ENCODE data around the gene PLPP1.

Gene PLPP1

DNA sequence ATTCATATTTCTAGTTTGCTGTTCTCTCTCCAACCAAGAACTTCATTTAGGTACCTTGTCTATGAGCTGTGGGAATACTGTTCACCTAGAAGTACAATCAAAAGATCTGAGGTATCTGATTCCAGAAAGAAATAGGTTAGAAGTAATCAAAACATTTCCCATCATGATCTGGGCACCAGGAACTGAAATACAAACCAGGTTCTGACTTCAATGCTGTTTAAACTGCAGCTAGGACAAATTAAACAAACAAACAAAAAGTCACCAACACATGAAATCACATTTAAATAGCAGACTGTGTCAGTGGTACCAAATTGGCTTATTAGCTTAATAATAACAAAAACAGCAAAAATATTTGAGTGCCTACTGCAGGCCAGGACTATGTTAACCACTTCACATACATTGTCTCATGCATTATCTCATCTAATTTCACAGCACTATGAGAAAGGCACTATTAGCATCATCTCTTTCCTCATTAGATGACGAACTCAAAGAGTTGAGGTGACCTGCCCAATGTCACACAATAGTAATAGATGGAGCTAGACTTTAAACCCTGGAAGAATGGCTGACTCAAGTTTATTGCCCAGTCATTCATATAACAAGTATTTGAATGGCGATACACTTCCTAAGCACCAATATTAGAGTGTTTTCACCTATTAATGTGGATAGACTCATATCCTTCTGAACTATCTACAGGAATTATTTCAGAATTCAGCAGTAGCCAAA is 14.5 kb downstream of the PLPP1 start:
- Histone ChIP-seq H3K27me3 (no peaks in the 10 kb centered on the region), H3K4me3 (ENCODE audit: low read depth, low read length) (no peak overlapping the region), H3K36me3 (no peaks in the 10 kb centered on the region), H3K9me3 (no peaks in the 10 kb centered on the region), H3K4me1 (no peaks in the 10 kb centered on the region)
- TF ChIP-seq, protein P1, sequence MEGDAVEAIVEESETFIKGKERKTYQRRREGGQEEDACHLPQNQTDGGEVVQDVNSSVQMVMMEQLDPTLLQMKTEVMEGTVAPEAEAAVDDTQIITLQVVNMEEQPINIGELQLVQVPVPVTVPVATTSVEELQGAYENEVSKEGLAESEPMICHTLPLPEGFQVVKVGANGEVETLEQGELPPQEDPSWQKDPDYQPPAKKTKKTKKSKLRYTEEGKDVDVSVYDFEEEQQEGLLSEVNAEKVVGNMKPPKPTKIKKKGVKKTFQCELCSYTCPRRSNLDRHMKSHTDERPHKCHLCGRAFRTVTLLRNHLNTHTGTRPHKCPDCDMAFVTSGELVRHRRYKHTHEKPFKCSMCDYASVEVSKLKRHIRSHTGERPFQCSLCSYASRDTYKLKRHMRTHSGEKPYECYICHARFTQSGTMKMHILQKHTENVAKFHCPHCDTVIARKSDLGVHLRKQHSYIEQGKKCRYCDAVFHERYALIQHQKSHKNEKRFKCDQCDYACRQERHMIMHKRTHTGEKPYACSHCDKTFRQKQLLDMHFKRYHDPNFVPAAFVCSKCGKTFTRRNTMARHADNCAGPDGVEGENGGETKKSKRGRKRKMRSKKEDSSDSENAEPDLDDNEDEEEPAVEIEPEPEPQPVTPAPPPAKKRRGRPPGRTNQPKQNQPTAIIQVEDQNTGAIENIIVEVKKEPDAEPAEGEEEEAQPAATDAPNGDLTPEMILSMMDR (IDR thresholded peaks at IDR 0.05; ENCODE audit: low read depth, low read length), result no peak
- DNase-seq, result no peak

DNA sequence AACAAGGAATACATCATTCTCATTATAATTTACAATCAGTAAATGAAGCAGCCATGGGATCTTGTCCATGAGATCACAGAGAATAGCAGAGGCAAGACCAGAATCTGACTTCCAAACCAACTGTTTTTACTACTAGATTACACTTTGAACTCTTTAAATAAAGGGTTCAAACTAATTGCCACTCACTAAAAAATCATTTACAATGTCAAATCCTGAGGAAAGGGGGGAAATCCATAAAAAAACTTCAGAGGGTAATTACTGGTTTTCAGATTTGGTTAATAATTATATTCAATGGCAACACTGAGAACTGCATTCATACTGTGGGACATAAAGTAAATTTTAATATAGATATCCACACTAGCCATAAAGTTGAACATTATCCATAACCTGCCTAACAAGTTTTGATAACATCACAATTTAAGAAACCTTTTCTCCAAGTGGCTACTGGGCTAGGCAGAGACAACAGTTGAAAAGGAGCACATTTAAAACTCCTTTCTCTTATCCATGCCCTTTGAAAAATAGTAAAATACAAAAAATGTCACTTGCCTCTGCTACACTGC is 15.9 kb downstream of the PLPP1 start:
- no peaks in the 10 kb centered on the region; the same call in 1 of the 2 replicates for H3K27me3 ChIP-seq
- H3K4me1 ChIP-seq, result no peaks in the 10 kb centered on the region
- no peak for DNase-seq
- H3K4me3 ChIP-seq (ENCODE audit: low read depth, low read length), result no peak overlapping the region
- TF ChIP-seq, protein P1 (IDR thresholded peaks at IDR 0.05; ENCODE audit: low read depth, low read length), result no peak
- no peaks in the 10 kb centered on the region for H3K9me3 ChIP-seq
- H3K36me3 ChIP-seq, result no peaks in the 10 kb centered on the region

DNA sequence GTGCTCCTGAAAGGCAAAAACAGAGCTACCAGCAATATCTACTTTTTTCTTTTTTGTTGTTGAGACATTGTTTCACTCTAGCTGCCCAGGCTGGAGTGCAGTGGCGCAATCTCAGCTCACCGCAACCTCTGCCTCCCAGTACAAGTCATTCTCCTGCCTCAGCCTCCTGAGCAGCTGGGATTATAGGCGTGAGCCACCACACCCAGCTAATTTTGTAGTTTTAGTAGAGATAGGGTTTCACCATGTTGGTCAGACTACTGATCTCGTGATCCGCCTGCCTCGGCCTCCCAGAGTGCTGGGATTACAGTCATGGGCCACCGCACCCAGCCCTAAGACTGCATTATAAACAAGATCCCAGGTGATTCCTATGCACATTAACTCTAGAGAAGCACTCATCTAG is 17.0 kb downstream of the PLPP1 start:
- Histone ChIP-seq H3K4me3 (ENCODE audit: low read depth, low read length) (no peak overlapping the region), H3K9me3 (no peaks in the 10 kb centered on the region), H3K36me3 (no peaks in the 10 kb centered on the region), H3K4me1 (no peaks in the 10 kb centered on the region), H3K27me3 (no peaks in the 10 kb centered on the region; the same call in 1 of the 2 replicates)
- no peak for DNase-seq
- TF ChIP-seq, protein P1 (IDR thresholded peaks at IDR 0.05; ENCODE audit: low read depth, low read length), result no peak

DNA sequence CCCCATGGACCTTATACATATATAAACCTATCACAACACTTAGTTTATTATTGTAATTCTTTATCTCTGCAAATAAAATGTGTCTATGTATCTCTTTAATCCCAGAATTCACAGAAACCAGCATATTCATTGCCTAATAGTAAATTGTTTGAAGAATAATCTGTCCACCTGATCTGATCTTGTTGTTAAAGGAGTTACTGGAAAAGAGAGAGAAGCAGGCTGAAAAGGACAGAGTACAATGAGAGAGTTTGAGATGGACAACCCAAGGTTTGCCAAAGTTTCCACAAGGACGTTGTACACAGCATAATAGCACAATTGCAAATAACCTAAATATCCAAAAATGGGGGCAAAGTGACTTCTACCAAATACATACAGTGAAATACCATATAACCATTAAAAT is 23.8 kb downstream of the PLPP1 start:
- no peak for DNase-seq
- no peaks in the 10 kb centered on the region for H3K9me3 ChIP-seq
- no peaks in the 10 kb centered on the region for H3K36me3 ChIP-seq
- TF ChIP-seq, protein P1 (IDR thresholded peaks at IDR 0.05; ENCODE audit: low read depth, low read length), result no peak
- no peak overlapping the region for H3K4me3 ChIP-seq (ENCODE audit: low read depth, low read length)
- no peaks in the 10 kb centered on the region for H3K4me1 ChIP-seq
- no peaks in the 10 kb centered on the region; the same call in 1 of the 2 replicates for H3K27me3 ChIP-seq

DNA sequence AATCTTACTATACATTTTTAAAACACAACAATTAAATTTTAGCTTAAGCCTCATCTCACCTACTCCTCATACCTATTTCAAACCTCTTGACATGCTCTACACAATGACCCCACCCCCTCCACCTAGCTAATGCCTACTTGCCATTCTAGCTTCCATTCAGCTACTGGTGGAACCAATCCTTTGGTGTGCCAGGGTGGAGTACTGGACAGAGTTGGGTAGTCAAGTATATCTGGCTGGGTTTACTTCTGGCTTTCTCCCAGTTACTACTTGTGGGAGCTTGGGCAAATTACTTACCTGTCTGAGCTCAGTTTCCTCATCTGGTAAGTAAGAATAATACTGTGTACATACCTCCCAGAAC is 24.3 kb downstream of the PLPP1 start:
- no peaks in the 10 kb centered on the region for H3K4me1 ChIP-seq
- no peaks in the 10 kb centered on the region for H3K36me3 ChIP-seq
- no peak for DNase-seq
- no peak overlapping the region for H3K4me3 ChIP-seq (ENCODE audit: low read depth, low read length)
- no peaks in the 10 kb centered on the region for H3K9me3 ChIP-seq
- H3K27me3 ChIP-seq, result no peaks in the 10 kb centered on the region; the same call in 1 of the 2 replicates
- TF ChIP-seq, protein P1 (IDR thresholded peaks at IDR 0.05; ENCODE audit: low read depth, low read length), result no peak

DNA sequence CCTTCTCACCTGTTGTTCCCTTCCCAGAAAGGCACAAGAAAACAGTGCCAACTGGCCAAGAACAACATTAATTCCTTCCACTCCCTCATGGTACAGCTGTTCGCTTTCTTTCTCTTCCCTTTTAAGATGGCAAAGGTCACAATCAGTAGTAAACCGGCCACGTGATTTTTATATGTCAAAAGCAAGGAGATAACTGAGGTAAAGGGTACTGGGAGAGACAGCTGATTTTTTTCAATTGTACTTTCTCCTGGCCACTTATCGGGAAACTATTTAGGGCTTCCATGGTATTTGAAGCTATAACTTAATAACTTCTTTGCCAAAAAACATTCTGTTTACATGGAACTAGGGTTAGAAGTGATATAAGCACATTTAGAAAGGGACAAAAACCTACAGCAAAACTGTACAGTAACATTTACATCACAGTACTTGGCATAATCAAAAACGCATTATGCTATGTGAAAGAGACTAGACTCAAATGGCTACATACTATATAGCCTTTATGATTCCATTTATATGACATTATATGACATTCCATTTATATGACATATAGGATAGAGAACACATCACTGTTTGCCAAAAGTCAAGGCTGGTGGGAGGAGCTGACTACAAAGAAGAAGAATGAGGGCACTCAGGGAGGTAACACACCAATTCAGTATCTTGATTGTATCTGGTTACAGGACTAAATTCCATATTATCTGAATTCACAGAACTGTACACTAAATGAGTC is 24.8 kb downstream of the PLPP1 start:
- no peak overlapping the region for H3K4me3 ChIP-seq (ENCODE audit: low read depth, low read length)
- H3K27me3 ChIP-seq, result no peaks in the 10 kb centered on the region
- no peaks in the 10 kb centered on the region for H3K4me1 ChIP-seq
- TF ChIP-seq, protein P1 (IDR thresholded peaks at IDR 0.05; ENCODE audit: low read depth, low read length), result no peak
- DNase-seq, result no peak
- H3K9me3 ChIP-seq, result no peaks in the 10 kb centered on the region
- no peaks in the 10 kb centered on the region for H3K36me3 ChIP-seq

All from BE2C (cell line).